Aorta (tissue), 5 donors: ENCODE measurements around the gene PLIN4. TPM values are rescaled to one million over a fixed set of nuclear protein-coding genes. Genes with fewer than 3 reads are reported as not detected.

Experiments used
- ATAC-seq: fragments of 200-7000 bp; cut with Tn5 transposase; one replicate; pipeline ENCODE4 v1.9.1; 2022; ENCODE audit warnings: moderate library complexity; ENCODE audit not compliant: low FRiP score
- DNase-seq, 2 donors: peaks; one replicate each; pipeline ENCODE4 v3.0.0-alpha.2; 2020
- H3K27ac ChIP-seq, 2 donors: one replicate each; pipeline ENCODE4 v1.5.1; 2013; ENCODE audit warnings: low read length in 2 of 2, mild to moderate bottlenecking in 2 of 2, moderate library complexity in 2 of 2, control low read depth in 1 of 2, inconsistent platforms in 1 of 2, low read depth in 1 of 2
- H3K27me3 ChIP-seq, 2 donors: one replicate each; pipeline ENCODE4 v1.6.1; 2013; ENCODE audit warnings: control low read depth in 1 of 2, low read length in 1 of 2, mild to moderate bottlenecking in 1 of 2, moderate library complexity in 1 of 2; ENCODE audit not compliant: insufficient read depth in 2 of 2, control insufficient read depth in 1 of 2
- H3K36me3 ChIP-seq, 2 donors: one replicate each; pipeline ENCODE4 v1.6.1; 2013; ENCODE audit warnings: control low read depth in 1 of 2, low read length in 1 of 2, mild to moderate bottlenecking in 1 of 2; ENCODE audit not compliant: insufficient read depth in 2 of 2, control insufficient read depth in 1 of 2
- H3K4me1 ChIP-seq, 2 donors: one replicate each; pipeline ENCODE4 v1.6.1; 2013; ENCODE audit warnings: low read length in 2 of 2, control low read depth in 1 of 2, mild to moderate bottlenecking in 1 of 2, moderate library complexity in 1 of 2; ENCODE audit not compliant: insufficient read depth in 2 of 2, control insufficient read depth in 1 of 2
- H3K4me3 ChIP-seq, 2 donors: one replicate each; pipeline ENCODE4 v1.5.1; 2013; ENCODE audit warnings: low read length in 2 of 2, control low read depth in 1 of 2, mild to moderate bottlenecking in 1 of 2
- H3K9me3 ChIP-seq: one replicate; pipeline ENCODE4 v1.6.1; 2013; ENCODE audit warnings: mild to moderate bottlenecking, low read length; ENCODE audit not compliant: control insufficient read depth
- WGBS, 2 donors: extraction: QIAGEN DNeasy Blood & Tissue Kit; methylation state at CpG; one replicate each; pipeline ENCODE4 v1.1.7; 2013; 5-methylcytosine and 5-hydroxymethylcytosine counted together
- intact Hi-C, 2 donors: fragments of 100-400 bp; cut with DNase I; formaldehyde crosslinking; loops; one replicate each; pipeline versions ENCODE4 v1.14.2 to v1.15.0; 2022
- polyA plus RNA-seq, 2 donors: library from polyadenylated mRNA; stranded (reverse); fragments of 200-250 nt; gene quantifications; one replicate each; pipeline ENCODE4 v1.2.3, GENCODE V29; 2013
- total RNA-seq, 2 donors: library from RNA; stranded (reverse); fragmentation: NEBNext Ultra II Directional; extraction: Animal tissue kit (Norgen Biotek cat#: 25700); gene quantifications; one replicate each; pipeline ENCODE4 v1.2.1, GENCODE V29; 2021
- donor health status: healthy with polysubstance abuse.
- donor health status: Bipolar disorder and iron deficiency.
- donor health status: DM: no; HTN: no; CAD: no.
- donor health status: DM: no; HTN: no; CAD: no.
- donor health status: DM: yes; HTN: yes; CAD: no.

The PLIN4 gene
- total and polyA plus RNA-seq, 4 donors, result 0.61 to 7.4 (median 3.2) TPM

DNA sequence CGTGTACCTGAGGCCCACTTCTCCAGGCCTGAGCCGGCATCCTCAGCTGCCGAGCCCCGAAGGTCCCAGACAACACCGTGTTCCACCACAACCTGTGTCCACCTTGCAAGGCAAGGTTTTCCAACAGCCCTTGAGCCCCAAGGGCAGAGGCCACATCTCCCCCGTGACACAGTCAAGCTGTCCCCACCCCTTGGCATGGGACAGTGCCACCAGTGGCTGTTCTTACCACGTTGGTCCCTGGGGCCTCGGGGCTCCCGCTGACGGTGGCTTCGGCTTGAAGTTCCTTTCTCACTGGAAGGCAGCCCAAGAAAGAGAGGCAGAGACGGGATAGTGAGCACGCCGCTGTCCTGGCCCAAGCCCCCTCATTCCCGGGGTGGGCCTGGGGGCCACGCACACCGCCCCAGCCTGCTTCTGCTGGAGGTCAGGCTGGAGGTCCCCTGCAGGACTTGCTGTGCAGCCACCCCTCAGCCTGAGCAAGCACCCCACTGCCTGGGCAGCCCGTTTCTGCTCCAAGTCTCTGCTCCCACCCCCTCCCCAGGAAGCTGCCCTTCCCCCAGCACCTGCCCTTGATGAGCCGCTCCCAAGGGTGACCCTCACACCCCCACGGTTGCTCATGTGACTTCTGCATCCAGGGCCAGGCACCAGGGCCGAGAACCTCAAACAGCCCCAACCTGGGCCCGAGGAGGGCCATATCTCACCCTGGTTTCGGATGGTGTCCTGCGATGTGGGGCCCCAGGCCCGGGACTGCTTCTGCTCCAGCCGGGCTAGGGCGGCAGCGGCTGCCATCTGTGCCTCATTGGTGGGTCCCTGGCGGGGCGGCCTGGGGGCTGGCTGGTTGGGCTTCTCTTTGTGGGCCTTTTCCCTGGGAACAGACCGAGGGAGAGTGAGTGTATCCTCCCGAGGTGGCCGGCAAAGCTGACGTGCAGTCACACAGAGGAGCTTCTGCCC lies 64.8 kb downstream of the PLIN4 start:
- H3K9me3 ChIP-seq, result no peaks in the 10 kb centered on the region
- DNase-seq (no peak), ATAC-seq (no peak)
- intact Hi-C loops, result no loop called here
- H3K4me1 ChIP-seq, result no peaks in the 10 kb centered on the region
- no peak overlapping the region for H3K27ac ChIP-seq
- H3K36me3 ChIP-seq, result peaks cover 0 to 3% of the 10 kb centered on the region in 2 donors
- H3K4me3 ChIP-seq, result no peak overlapping the region
- WGBS, 2 donors, result 65 to 66% methylated on average over 33 to 34 of the region's 34 CpGs
- H3K27me3 ChIP-seq, result no peaks in the 10 kb centered on the region

DNA sequence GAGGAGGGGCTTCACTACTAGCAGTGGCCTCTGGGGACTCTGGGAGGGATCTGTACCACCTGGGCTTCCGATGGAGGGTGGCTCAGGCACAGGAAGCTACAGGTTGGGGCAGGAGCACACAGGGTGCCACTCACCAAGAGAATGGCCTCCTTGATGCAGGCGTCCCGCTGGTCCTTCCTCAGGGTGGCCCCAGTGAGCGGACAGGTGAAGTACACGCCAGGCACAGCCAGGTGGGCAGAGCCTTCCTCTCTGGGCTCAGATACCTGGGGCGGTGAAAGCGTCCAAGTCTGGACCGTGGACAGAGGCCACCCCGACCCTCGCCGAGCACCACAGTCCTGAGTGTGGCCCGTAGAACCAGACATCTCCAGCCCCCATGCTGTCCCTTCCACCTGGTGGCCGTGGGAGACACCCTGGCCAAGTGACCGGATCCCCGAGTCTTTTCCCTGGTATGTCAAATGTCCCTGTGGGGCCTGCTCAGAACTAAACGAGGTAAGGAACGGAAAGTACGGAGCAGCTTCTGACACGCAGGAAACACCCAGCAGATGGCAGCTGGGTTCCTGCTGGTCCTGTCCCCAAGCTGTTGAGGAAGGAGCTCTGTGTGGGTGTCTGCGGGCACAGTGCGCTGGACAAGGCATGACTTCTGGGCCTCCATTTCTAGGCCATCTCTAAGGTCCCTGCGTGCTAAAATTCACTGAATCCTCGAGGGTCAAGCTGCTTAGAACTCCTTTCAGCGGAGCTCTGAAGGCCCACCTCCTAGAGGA lies 65.9 kb downstream of the PLIN4 start:
- H3K4me3 ChIP-seq, result no peak overlapping the region
- peaks cover 0 to 6% of the 10 kb centered on the region in 2 donors for H3K36me3 ChIP-seq
- intact Hi-C loops, result no loop called here
- no peak for ATAC-seq
- no peak for DNase-seq
- no peaks in the 10 kb centered on the region for H3K4me1 ChIP-seq
- no peaks in the 10 kb centered on the region for H3K9me3 ChIP-seq
- no peaks in the 10 kb centered on the region for H3K27me3 ChIP-seq
- 88 to 90% methylated on average over 24 of the region's 24 CpGs for WGBS, 2 donors
- H3K27ac ChIP-seq, result no peak overlapping the region

Other genes with a start within 250 kb of the PLIN4 start
- not detected for gene SHD, start 239.2 kb downstream of the PLIN4 start, total RNA-seq
- gene SHD, start 239.2 kb downstream of the PLIN4 start, polyA plus RNA-seq, result 1 to 10 TPM in 1 of 2 donors, not detected in 1; 1.5 TPM
- under 1 TPM in 1 of 2 donors, not detected in 1; 0.26 TPM for gene TMIGD2, start 216.1 kb downstream of the PLIN4 start, total RNA-seq
- gene TMIGD2, start 216.1 kb downstream of the PLIN4 start, polyA plus RNA-seq, result 1 to 10 TPM in 1 of 2 donors, under 1 TPM in 1; 0.23 to 1.4 TPM
- under 1 TPM in 1 of 2 donors, not detected in 1; 0.84 TPM for gene FSD1, start 213.9 kb downstream of the PLIN4 start, total RNA-seq
- not detected for gene FSD1, start 213.9 kb downstream of the PLIN4 start, polyA plus RNA-seq
- gene STAP2, start 179.7 kb downstream of the PLIN4 start, total RNA-seq, result 1 to 10 TPM; 1.9 to 2.2 TPM
- 10 to 100 TPM in 1 of 2 donors, under 1 TPM in 1; 0.13 to 27.8 TPM for gene STAP2, start 179.7 kb downstream of the PLIN4 start, polyA plus RNA-seq
- 10 to 100 TPM; 13.5 to 14.3 TPM for gene MPND, start 174.9 kb downstream of the PLIN4 start, total RNA-seq
- 10 to 100 TPM; 16.0 to 17.9 TPM for gene MPND, start 174.9 kb downstream of the PLIN4 start, polyA plus RNA-seq
- 10 to 100 TPM; 66.5 to 69.7 TPM for gene SH3GL1, start 117.9 kb downstream of the PLIN4 start, total RNA-seq
- gene SH3GL1, start 117.9 kb downstream of the PLIN4 start, polyA plus RNA-seq, result 10 to 100 TPM; 37.7 to 48.6 TPM
- 1 to 10 TPM; 6.5 to 7.0 TPM for gene CHAF1A, start 115.8 kb downstream of the PLIN4 start, total RNA-seq
- gene CHAF1A, start 115.8 kb downstream of the PLIN4 start, polyA plus RNA-seq, result 1 to 10 TPM; 5.2 to 9.3 TPM
- gene UBXN6, start 60.7 kb downstream of the PLIN4 start, total RNA-seq, result 10 to 100 TPM; 84.9 to 86.7 TPM
- 100 to 1,000 TPM in 1 of 2 donors, 10 to 100 TPM in 1; 78.5 to 181 TPM for gene UBXN6, start 60.7 kb downstream of the PLIN4 start, polyA plus RNA-seq
- gene HDGFL2, start 46.2 kb downstream of the PLIN4 start, total RNA-seq, result 10 to 100 TPM; 23.6 to 36.1 TPM
- 10 to 100 TPM; 15.4 to 47.9 TPM for gene HDGFL2, start 46.2 kb downstream of the PLIN4 start, polyA plus RNA-seq
- 1 to 10 TPM; 2.0 to 3.8 TPM for gene PLIN5, start 16.7 kb upstream of the PLIN4 start, total RNA-seq
- 1 to 10 TPM in 1 of 2 donors, under 1 TPM in 1; 0.38 to 2.4 TPM for gene PLIN5, start 16.7 kb upstream of the PLIN4 start, polyA plus RNA-seq
- 1 to 10 TPM; 1.4 to 2.8 TPM for gene LRG1, start 21.6 kb upstream of the PLIN4 start, total RNA-seq
- gene LRG1, start 21.6 kb upstream of the PLIN4 start, polyA plus RNA-seq, result 1 to 10 TPM in 1 of 2 donors, under 1 TPM in 1; 0.75 to 1.5 TPM
- 10 to 100 TPM; 25.6 to 32.0 TPM for gene SEMA6B, start 41.2 kb upstream of the PLIN4 start, total RNA-seq
- gene SEMA6B, start 41.2 kb upstream of the PLIN4 start, polyA plus RNA-seq, result 1 to 10 TPM in 1 of 2 donors, under 1 TPM in 1; 0.43 to 1.5 TPM
- 10 to 100 TPM in 1 of 2 donors, 1 to 10 TPM in 1; 5.4 to 13.5 TPM for gene TNFAIP8L1, start 121.0 kb upstream of the PLIN4 start, total RNA-seq
- gene TNFAIP8L1, start 121.0 kb upstream of the PLIN4 start, polyA plus RNA-seq, result 1 to 10 TPM; 1.6 to 3.9 TPM
- gene MYDGF, start 151.9 kb upstream of the PLIN4 start, total RNA-seq, result 10 to 100 TPM; 59.4 to 67.9 TPM
- gene MYDGF, start 151.9 kb upstream of the PLIN4 start, polyA plus RNA-seq, result 100 to 1,000 TPM in 1 of 2 donors, 10 to 100 TPM in 1; 69.9 to 117 TPM
- gene DPP9, start 205.4 kb upstream of the PLIN4 start, total RNA-seq, result 10 to 100 TPM; 46.1 to 56.4 TPM
- gene DPP9, start 205.4 kb upstream of the PLIN4 start, polyA plus RNA-seq, result 10 to 100 TPM; 16.4 to 33.8 TPM